Brain microvascular endothelial cell (primary cell): ENCODE data around the gene ZKSCAN5.
"Not testable (repeated sequence)": the region's sequence is repeated elsewhere in the genome, so short reads cannot be mapped to it uniquely, and the experiment has no call there.

Experiments used
- DNase-seq: peaks from one replicate; pipeline ENCODE4 v3.0.0-alpha.2; 2020
- H3K27ac ChIP-seq: fragments of 250-450 bp; sonication (Bioruptor Pico); 2 replicates; pipeline ENCODE4 v1.5.1; 2020; ENCODE audit warnings: mild to moderate bottlenecking, moderate library complexity
- H3K27me3 ChIP-seq: fragments of 250-450 bp; sonication (Bioruptor Pico); replicated peaks from 2 replicates; pipeline ENCODE4 v1.5.1; 2020; ENCODE audit warnings: mild to moderate bottlenecking
- H3K36me3 ChIP-seq: fragments of 250-450 bp; sonication (Bioruptor Pico); replicated peaks from 2 replicates; pipeline ENCODE4 v1.5.1; 2020; ENCODE audit warnings: mild to moderate bottlenecking
- H3K4me3 ChIP-seq: 2 replicates; pipeline ENCODE4 v1.5.1; 2011; ENCODE audit warnings: low read depth, mild to moderate bottlenecking, control low read depth, low read length, moderate library complexity
- in situ Hi-C: cut with HindIII; loops from 2 replicates; pipeline ENCODE4 v1.10.0; 2017; ENCODE audit warnings: low sequenced_read_pairs, low pct_ligation_motif_present
- TF ChIP-seq, protein P1 (sequence below): IDR thresholded peaks from 2 replicates; pipeline ENCODE4 v1.5.1; 2011; ENCODE audit warnings: low read depth, mild to moderate bottlenecking, moderate library complexity, low read length, control low read depth, inconsistent platforms; ENCODE audit errors: missing control alignments

ZKSCAN5 gene

DNA sequence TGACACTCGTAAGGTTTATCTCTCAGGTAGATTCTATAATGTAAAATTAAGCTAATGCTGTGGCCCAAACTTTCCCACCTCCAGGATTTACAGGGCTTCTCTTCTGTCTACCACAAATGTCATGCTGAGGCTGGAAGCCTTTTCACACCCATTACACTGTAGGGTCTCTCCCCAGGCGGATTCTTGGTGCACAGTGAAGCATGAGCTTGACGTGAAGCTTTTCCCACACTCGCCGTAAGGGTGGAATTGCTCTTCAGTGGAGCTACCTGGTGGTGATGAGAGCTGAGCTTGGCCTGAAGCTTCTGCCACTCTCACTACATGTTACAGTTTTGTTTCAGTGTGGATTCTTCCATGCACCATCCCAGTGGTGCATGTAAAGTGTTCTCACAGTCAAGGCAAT is 36.1 kb downstream of the ZKSCAN5 start:
- no peaks in the 10 kb centered on the region for H3K27me3 ChIP-seq
- H3K36me3 ChIP-seq, result no peaks in the 10 kb centered on the region
- TF ChIP-seq, protein P1, sequence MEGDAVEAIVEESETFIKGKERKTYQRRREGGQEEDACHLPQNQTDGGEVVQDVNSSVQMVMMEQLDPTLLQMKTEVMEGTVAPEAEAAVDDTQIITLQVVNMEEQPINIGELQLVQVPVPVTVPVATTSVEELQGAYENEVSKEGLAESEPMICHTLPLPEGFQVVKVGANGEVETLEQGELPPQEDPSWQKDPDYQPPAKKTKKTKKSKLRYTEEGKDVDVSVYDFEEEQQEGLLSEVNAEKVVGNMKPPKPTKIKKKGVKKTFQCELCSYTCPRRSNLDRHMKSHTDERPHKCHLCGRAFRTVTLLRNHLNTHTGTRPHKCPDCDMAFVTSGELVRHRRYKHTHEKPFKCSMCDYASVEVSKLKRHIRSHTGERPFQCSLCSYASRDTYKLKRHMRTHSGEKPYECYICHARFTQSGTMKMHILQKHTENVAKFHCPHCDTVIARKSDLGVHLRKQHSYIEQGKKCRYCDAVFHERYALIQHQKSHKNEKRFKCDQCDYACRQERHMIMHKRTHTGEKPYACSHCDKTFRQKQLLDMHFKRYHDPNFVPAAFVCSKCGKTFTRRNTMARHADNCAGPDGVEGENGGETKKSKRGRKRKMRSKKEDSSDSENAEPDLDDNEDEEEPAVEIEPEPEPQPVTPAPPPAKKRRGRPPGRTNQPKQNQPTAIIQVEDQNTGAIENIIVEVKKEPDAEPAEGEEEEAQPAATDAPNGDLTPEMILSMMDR, result no peak
- in situ Hi-C loops, result no loop called here
- DNase-seq, result no peak
- no peak overlapping the region for H3K4me3 ChIP-seq
- H3K27ac ChIP-seq, result no peak overlapping the region

DNA sequence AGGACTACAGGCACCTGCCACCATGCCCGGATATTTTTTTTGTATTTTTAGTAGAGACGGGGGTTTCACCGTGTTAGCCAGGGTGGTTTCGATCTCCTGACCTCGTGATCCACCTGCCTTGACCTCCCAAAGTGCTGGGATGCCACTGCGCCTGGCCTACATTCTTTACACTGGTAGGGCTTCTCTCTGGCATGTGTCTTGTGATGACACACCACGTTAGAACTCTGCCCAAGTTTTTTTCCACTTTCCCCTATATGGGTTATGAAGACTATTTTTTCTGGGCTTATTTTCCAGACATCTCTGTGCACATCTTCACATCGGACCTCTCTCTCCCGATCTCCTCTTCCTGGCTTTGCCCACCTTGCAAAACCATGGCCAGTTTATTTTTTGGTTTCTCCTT is 36.8 kb downstream of the ZKSCAN5 start:
- Histone ChIP-seq H3K27me3 (no peaks in the 10 kb centered on the region), H3K27ac (no peak overlapping the region), H3K36me3 (no peaks in the 10 kb centered on the region), H3K4me3 (no peak overlapping the region)
- in situ Hi-C loops, result no loop called here
- no peak for DNase-seq
- TF ChIP-seq, protein P1, result no peak

DNA sequence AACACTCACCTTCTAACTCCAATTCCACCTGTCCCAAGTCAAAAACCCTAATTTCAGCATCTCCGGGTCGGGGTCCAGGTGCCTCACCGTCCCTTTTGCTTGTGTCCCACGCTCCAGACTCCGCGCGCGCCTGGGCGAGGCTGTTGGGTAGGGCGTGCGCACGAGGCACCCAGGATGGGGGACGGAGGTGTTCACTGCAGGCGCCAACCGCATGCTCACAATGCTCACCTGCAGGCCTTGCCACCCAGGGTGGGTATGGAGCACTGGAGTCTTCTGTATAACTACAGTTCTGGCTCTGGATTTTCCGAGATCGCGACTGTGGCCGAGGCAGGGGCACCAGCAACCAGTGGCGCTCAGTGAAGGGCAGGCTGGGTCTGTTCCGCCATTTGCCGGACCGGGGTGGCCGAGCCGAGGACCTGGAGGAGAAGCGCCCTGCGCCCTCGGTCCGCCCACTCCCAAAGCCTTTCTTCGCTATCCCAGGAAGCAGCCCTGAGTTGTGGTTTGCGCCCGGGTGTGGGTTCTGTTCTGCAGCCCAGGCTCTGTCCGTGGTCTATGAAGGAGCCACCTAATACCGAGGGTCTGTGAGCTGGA is 38.7 kb downstream of the ZKSCAN5 start:
- Histone ChIP-seq H3K36me3 (peaks cover 4% of the 10 kb centered on the region), H3K27ac (no peak overlapping the region), H3K27me3 (no peaks in the 10 kb centered on the region), H3K4me3 (no peak overlapping the region)
- DNase-seq, result no peak
- TF ChIP-seq, protein P1, result no peak
- in situ Hi-C loops, result no loop called here

DNA sequence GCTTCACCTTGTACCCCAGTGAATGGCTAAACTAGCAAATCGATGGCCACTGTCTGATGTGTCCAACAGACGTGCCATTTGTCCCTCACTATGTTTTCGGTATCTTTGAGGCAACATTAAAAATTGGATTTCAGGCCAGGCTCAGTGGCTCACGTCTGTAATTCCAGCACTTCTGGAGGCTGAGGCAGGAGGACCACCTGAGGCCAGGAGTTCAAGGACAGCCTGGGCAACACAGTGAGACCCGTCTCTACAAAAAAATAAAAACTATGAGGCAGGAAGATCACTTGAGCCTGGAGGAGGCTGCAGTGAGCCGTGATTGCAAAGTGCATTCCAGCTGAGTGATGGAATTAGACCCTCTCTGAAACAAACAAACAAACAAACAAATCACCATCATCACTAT is 39.5 kb downstream of the ZKSCAN5 start:
- Histone ChIP-seq H3K4me3 (no peak overlapping the region), H3K36me3 (peaks cover 4% of the 10 kb centered on the region)
- in situ Hi-C loops, result no loop called here

DNA sequence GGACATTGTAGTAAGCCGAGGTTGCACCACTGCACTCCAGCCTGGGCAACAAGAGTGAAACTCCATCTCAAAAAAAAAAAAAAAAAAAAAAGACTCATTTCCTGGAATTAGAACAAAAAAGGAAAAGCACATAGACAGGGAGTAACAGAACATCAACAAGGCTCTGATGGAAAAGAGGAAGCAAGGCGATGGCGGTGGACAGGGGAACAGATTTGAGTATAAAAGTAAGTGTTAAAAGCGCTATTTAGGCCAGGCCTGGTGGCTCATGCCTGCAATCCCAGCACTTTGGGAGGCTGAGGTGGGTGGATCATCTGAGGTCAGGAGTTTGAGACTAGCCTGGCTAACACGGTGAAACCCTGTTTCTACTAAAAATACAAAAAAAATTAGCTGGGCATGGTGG is 40.8 kb downstream of the ZKSCAN5 start:
- in situ Hi-C loops, H3K4me3 ChIP-seq, DNase-seq: not testable (repeated sequence)

More for the DNA sequence above, 39.5 kb downstream of the ZKSCAN5 start:
- DNase-seq, result no peak
- TF ChIP-seq, protein P1, result no peak
- Histone ChIP-seq H3K27me3 (no peaks in the 10 kb centered on the region), H3K27ac (no peak overlapping the region)

DNA sequence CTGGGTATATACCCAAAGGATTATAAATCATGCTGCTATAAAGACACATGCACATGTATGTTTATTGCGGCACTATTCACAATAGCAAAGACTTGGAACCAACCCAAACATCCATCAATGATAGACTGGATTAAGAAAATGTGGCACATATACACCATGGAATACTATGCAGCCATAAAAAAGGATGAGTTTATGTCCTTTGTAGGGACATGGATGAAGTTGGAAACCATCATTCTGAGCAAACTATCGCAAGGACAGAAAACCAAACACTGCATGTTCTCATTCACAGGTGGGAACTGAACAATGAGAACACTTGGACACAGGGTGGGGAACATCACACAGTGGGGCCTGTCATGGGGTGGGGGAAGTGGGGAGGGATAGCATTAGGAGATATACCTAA is 45.1 kb downstream of the ZKSCAN5 start:
- H3K27ac ChIP-seq, H3K27me3 ChIP-seq, H3K36me3 ChIP-seq, DNase-seq, H3K4me3 ChIP-seq, in situ Hi-C loops: not testable (repeated sequence)

More for the DNA sequence above, 40.8 kb downstream of the ZKSCAN5 start:
- H3K27me3 ChIP-seq, H3K36me3 ChIP-seq, H3K27ac ChIP-seq: not testable (repeated sequence)

DNA sequence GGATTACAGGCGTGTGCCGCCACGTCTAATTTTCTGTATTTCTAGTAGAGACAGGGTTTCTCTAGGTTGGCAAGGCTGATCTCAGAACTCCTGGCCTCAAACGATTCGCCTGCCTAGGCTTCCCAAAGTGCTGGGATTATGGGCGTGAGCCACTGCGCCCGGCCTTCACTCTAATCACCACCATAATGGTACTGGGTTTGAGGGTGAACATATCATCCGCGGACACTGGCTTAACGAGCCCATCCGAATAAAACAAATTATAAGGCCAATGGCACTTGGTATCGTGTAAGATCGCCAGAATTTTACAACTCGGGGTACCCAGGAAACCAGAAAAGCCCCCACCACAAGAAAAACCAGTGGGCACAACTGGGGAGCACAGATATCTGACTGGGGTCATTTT is 46.9 kb downstream of the ZKSCAN5 start:
- no peak for DNase-seq
- no peaks in the 10 kb centered on the region for H3K27me3 ChIP-seq
- H3K4me3 ChIP-seq, result peak overlapping the region; percentile 98
- TF ChIP-seq, protein P1, result no peak
- in situ Hi-C loops, result no loop called here
- peaks cover 4% of the 10 kb centered on the region for H3K36me3 ChIP-seq
- H3K27ac ChIP-seq, result peak overlapping the region; percentile 54
